Stomach (tissue), 4 donors: ENCODE measurements around the gene IL23A.

Experiments used
- CTCF ChIP-seq, 7 experiments: fragments of 450-650 bp in 4 of 7; fragments of 200-600 bp in 3 of 7; sonication (generic) in 3 of 7; IDR thresholded peaks; one replicate each; pipeline ENCODE4 v1.5.1; 2016 to 2019; ENCODE audit warnings: antibody characterized with exemption in 7 of 7, control low read depth in 2 of 7, mild to moderate bottlenecking in 1 of 7
- EP300 ChIP-seq: sonication (generic); formaldehyde crosslinking; IDR thresholded peaks from one replicate; pipeline ENCODE4 v1.6.1; 2017; ENCODE audit warnings: antibody characterized with exemption
- POLR2A ChIP-seq, 4 donors: fragments of 450-650 bp; IDR thresholded peaks; one replicate each; pipeline ENCODE4 v1.6.1; 2016; ENCODE audit warnings: antibody characterized with exemption in 4 of 4, control low read depth in 2 of 4, mild to moderate bottlenecking in 1 of 4, moderate library complexity in 1 of 4
- POLR2AphosphoS5 ChIP-seq, 3 donors: sonication (generic); formaldehyde crosslinking; IDR thresholded peaks; one replicate each; pipeline ENCODE4 v1.6.1; 2016; ENCODE audit warnings: antibody characterized with exemption in 3 of 3

DNA sequence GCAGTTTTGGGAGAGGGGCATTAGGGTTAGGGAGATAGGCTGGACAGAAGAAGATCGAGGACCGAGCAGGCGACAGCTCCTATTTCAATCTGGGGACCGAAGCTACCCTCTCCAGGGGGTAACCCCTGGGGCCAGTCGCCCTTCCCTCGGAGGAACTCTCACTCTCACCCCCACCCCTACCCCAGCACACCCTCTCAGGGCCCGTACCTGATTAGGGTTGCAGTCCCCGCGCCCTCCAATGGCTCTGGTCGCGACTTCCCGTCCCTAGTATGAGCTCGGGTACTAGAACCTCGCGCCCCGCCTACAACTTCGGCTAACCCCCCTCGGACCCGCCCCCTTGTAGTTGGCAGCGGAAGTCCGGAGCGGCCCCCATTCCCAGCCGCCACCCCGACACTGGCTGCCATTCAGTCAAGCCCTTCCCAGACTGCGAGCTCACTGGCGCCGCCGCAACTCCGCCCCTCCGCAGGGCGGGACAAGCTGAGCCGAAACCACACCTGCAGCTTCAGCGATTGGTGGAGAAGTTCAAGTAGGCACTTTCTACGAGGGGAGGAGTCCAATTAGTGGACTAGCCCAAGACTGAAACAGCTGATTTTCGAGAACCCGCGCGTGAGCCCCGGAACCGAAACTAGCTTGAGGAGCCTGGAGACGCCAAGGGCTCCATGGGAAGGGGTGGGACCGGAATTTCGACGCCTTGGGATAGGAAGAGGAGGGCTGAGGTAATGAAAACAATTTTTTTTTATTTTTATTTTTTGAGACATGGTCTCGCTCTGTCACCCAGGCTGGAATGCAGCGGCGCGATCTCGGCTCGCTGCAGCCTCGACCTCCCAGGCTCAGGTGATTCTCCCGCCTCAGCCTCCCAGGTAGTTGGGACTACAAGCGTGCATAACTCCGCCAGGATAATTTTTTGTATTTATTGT lies 21.4 kb downstream of the IL23A start, which contains the start of gene STAT2:
- TF ChIP-seq CTCF (IDR thresholded peaks at IDR 0.05) (peak in 1 of 7 experiments; percentile 27), POLR2A (IDR thresholded peaks at IDR 0.05) (peak in 2 of 4 donors; percentile 58 to 59), EP300 (no peak), POLR2AphosphoS5 (IDR thresholded peaks at IDR 0.05) (peak; percentile 80 to 95 (median 81))
